ENCODE measurements around the gene PIGK. TPM values are rescaled to one million over a fixed set of nuclear protein-coding genes. Genes with fewer than 3 reads are reported as not detected.

Gene PIGK
- total and polyA plus RNA-seq, 12 donors = 3.4 to 44.5 (median 27.3) TPM

GRCh38 chr1:77085109-77085508 lies 134.1 kb downstream of the PIGK start:
- no peaks in the 10 kb centered on the region for H3K27me3 ChIP-seq
- no peaks in the 10 kb centered on the region for H3K9me3 ChIP-seq (replicated peaks in 1 of 3)
- 89 to 95% (median 92%) methylated on average over 1 of the region's 1 CpG for WGBS, 4 donors
- intact Hi-C loops (cut with DNase I) = no loop called here
- no peak for DNase-seq
- no peak overlapping the region for H3K27ac ChIP-seq
- no peaks in the 10 kb centered on the region for H3K36me3 ChIP-seq (replicated peaks in 1 of 2)
- no peak overlapping the region for H3K4me3 ChIP-seq
- no peak for TF ChIP-seq POLR2A (IDR thresholded peaks at IDR 0.05)
- H3K4me1 ChIP-seq (replicated peaks in 1 of 2) = no peaks in the 10 kb centered on the region

DNA sequence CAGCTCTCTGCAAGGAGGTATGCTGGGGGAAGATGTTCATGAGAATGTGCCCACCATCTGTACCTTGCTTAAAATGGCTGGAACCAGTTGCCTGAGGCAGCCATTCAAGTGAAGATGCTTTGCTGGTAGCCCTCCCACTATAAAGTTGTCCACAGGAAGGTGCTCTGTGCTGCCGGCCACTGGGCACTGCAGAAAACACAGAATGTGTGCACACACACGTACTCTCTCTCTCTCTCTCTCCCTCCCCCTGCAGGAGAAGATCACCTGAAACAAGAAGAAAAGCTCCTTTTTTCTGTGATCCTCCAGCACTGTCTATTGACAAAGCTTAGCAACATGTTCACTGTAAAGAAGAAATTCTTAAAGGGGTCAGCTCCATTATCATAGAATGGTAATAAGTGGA lies 134.8 kb downstream of the PIGK start:
- Histone ChIP-seq H3K9me3 (replicated peaks in 1 of 3) (no peaks in the 10 kb centered on the region), H3K4me3 (no peak overlapping the region), H3K27me3 (no peaks in the 10 kb centered on the region), H3K27ac (no peak overlapping the region), H3K4me1 (replicated peaks in 1 of 2) (no peaks in the 10 kb centered on the region), H3K36me3 (replicated peaks in 1 of 2) (no peaks in the 10 kb centered on the region)
- DNase-seq = no peak
- intact Hi-C loops (cut with DNase I) = no loop called here
- 71 to 95% (median 87%) methylated on average over 2 of the region's 2 CpGs for WGBS, 4 donors
- TF ChIP-seq POLR2A (IDR thresholded peaks at IDR 0.05) = no peak
- TF ChIP-seq, protein P1, sequence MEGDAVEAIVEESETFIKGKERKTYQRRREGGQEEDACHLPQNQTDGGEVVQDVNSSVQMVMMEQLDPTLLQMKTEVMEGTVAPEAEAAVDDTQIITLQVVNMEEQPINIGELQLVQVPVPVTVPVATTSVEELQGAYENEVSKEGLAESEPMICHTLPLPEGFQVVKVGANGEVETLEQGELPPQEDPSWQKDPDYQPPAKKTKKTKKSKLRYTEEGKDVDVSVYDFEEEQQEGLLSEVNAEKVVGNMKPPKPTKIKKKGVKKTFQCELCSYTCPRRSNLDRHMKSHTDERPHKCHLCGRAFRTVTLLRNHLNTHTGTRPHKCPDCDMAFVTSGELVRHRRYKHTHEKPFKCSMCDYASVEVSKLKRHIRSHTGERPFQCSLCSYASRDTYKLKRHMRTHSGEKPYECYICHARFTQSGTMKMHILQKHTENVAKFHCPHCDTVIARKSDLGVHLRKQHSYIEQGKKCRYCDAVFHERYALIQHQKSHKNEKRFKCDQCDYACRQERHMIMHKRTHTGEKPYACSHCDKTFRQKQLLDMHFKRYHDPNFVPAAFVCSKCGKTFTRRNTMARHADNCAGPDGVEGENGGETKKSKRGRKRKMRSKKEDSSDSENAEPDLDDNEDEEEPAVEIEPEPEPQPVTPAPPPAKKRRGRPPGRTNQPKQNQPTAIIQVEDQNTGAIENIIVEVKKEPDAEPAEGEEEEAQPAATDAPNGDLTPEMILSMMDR (IDR thresholded peaks at IDR 0.05) = no peak

DNA sequence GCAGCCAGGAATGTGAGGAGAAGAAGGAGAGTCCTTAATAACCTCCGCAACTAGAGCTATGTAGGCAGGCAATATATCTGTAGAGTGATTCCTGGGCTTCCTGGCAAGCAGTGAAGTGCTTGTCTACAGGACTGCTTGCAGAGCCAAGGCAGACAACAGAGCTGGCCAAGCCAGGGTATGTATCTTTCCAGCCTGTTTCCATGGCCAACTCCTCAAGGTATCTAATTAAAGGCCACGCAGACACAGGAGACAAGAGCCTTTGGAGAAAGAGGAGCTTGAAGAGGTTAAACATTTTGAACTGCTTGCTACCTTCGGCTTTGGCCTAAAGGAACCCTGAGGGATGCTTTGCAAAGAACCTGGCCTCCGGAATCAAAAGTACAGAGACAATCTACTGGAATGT lies 137.4 kb downstream of the PIGK start:
- 70 to 82% (median 76%) methylated on average over 4 of the region's 4 CpGs for WGBS, 4 donors

DNA sequence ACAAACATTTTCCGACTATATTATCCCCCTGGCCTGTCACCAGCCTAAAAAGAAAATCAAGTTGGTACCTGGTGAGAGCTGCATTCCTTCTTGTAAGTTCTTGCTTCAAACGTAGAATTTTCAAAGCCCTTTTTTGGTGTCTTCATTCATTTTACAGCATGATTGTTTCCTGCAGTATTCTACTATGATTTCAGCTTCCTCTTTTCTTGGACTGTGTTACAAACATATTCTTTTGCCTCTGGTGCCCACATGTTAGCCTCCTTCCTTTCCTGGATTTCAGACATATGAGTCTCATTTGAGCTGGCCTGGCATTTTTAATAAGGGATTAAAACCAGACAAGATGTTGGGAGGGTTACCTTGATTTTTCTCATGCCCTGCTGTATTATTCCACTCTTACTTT lies 142.5 kb downstream of the PIGK start:
- TF ChIP-seq, protein P1 (IDR thresholded peaks at IDR 0.05) = no peak
- no peak for TF ChIP-seq POLR2A (IDR thresholded peaks at IDR 0.05)
- intact Hi-C loops (cut with DNase I) = no loop called here
- Histone ChIP-seq H3K9me3 (replicated peaks in 1 of 3) (no peaks in the 10 kb centered on the region), H3K4me1 (replicated peaks in 1 of 2) (no peaks in the 10 kb centered on the region), H3K27ac (no peak overlapping the region), H3K4me3 (no peak overlapping the region), H3K27me3 (no peaks in the 10 kb centered on the region), H3K36me3 (replicated peaks in 1 of 2) (no peaks in the 10 kb centered on the region)
- no peak for DNase-seq
- WGBS, 4 donors = 76 to 79% (median 77%) methylated on average over 2 of the region's 2 CpGs

More for the DNA sequence above, 137.4 kb downstream of the PIGK start:
- Histone ChIP-seq H3K9me3 (replicated peaks in 1 of 3) (no peaks in the 10 kb centered on the region), H3K36me3 (replicated peaks in 1 of 2) (no peaks in the 10 kb centered on the region), H3K4me3 (no peak overlapping the region), H3K4me1 (replicated peaks in 1 of 2) (no peaks in the 10 kb centered on the region), H3K27ac (no peak overlapping the region), H3K27me3 (no peaks in the 10 kb centered on the region)
- intact Hi-C loops (cut with DNase I) = no loop called here
- TF ChIP-seq, protein P1 (IDR thresholded peaks at IDR 0.05) = no peak
- TF ChIP-seq POLR2A (IDR thresholded peaks at IDR 0.05) = no peak
- no peak for DNase-seq

DNA sequence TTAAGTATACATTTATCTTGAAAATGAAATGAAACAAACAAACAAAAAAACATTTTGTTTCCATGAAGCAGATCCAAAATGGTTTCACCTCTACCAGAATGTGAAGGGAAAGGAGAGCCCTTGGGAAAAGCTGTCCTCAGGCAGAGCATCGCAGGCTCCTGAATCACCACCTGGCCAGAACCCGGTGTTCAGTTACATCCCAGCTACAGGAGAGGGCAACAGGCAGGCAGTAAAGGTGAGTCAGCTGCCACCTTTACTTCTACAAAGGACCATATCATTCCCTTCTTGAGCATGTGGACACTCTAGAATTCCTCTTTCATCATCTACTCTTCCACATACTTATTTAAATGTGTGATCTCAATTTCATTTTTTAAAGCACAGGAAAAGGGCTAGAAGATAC lies 151.2 kb downstream of the PIGK start:
- no peak overlapping the region for H3K27ac ChIP-seq
- no peak for DNase-seq
- no peaks in the 10 kb centered on the region for H3K9me3 ChIP-seq (replicated peaks in 1 of 3)
- no peak overlapping the region for H3K4me3 ChIP-seq
- WGBS, 4 donors = 79 to 100% (median 88%) methylated on average over 2 of the region's 2 CpGs
- H3K36me3 ChIP-seq (replicated peaks in 1 of 2) = no peaks in the 10 kb centered on the region
- intact Hi-C loops (cut with DNase I) = no loop called here
- H3K4me1 ChIP-seq (replicated peaks in 1 of 2) = no peaks in the 10 kb centered on the region
- no peak for TF ChIP-seq POLR2A (IDR thresholded peaks at IDR 0.05)
- TF ChIP-seq, protein P1 (IDR thresholded peaks at IDR 0.05) = no peak
- H3K27me3 ChIP-seq = no peaks in the 10 kb centered on the region
